H9 (cell line): ENCODE measurements around the gene CHST8. TPM values are rescaled to one million over a fixed set of nuclear protein-coding genes. Genes with fewer than 3 reads are reported as not detected.

Experiments
- DNase-seq: peaks from one replicate; pipeline ENCODE4 v3.0.0-alpha.2; 2017
- H2AFZ ChIP-seq: one replicate; pipeline ENCODE4 v1.6.1; 2013; ENCODE audit warnings: mild to moderate bottlenecking, low read length, control low read depth, moderate library complexity
- H2AK5ac ChIP-seq: 2 replicates; pipeline ENCODE4 v1.6.1; 2013; ENCODE audit warnings: low read length, control low read depth, mixed read lengths; ENCODE audit not compliant: insufficient read length
- H2BK120ac ChIP-seq: one replicate; pipeline ENCODE4 v1.6.1; 2013; ENCODE audit warnings: low read depth, mild to moderate bottlenecking, low read length, control low read depth, inconsistent platforms; ENCODE audit not compliant: poor library complexity, severe bottlenecking
- H2BK12ac ChIP-seq: 2 replicates; pipeline ENCODE4 v1.6.1; 2013; ENCODE audit warnings: low read length, control low read depth, mixed read lengths, low read depth; ENCODE audit not compliant: insufficient read length
- H2BK15ac ChIP-seq: 2 replicates; pipeline ENCODE4 v1.6.1; 2013; ENCODE audit warnings: low read depth, low read length, control low read depth
- H2BK20ac ChIP-seq: one replicate; pipeline ENCODE4 v1.6.1; 2013; ENCODE audit warnings: low read depth, mild to moderate bottlenecking, low read length, control low read depth, inconsistent platforms; ENCODE audit not compliant: poor library complexity, severe bottlenecking
- H2BK5ac ChIP-seq: 2 replicates; pipeline ENCODE4 v1.6.1; 2013; ENCODE audit warnings: low read length, control low read depth, mixed read lengths; ENCODE audit not compliant: insufficient read length
- H3K14ac ChIP-seq: 2 replicates; pipeline ENCODE4 v1.6.1; 2013; ENCODE audit warnings: low read length, control low read depth; ENCODE audit not compliant: insufficient read depth
- H3K18ac ChIP-seq: 2 replicates; pipeline ENCODE4 v1.6.1; 2013; ENCODE audit warnings: low read depth, mild to moderate bottlenecking, mixed read lengths, low read length, control low read depth; ENCODE audit not compliant: insufficient read length
- H3K23ac ChIP-seq: 2 replicates; pipeline ENCODE4 v1.6.1; 2013; ENCODE audit warnings: low read length, control low read depth, mixed read lengths, low read depth; ENCODE audit not compliant: insufficient read length
- H3K23me2 ChIP-seq: 2 replicates; pipeline ENCODE4 v1.6.1; 2013; ENCODE audit warnings: low read depth, mild to moderate bottlenecking, mixed read lengths, low read length, control low read depth; ENCODE audit not compliant: insufficient read length, poor library complexity, severe bottlenecking
- H3K27ac ChIP-seq: 2 replicates; pipeline ENCODE4 v1.5.1; 2013; ENCODE audit warnings: low read length, control low read depth, mixed read lengths, low read depth; ENCODE audit not compliant: insufficient read length
- H3K27me3 ChIP-seq: 2 replicates; pipeline ENCODE4 v1.6.1; 2013; ENCODE audit warnings: low read length, control low read depth, inconsistent platforms; ENCODE audit not compliant: insufficient read depth
- H3K4ac ChIP-seq: 2 replicates; pipeline ENCODE4 v1.6.1; 2013; ENCODE audit warnings: low read depth, mild to moderate bottlenecking, control low read depth, inconsistent platforms, low read length, moderate library complexity
- H3K4me1 ChIP-seq: 2 replicates; pipeline ENCODE4 v1.6.1; 2013; ENCODE audit warnings: low read length, control low read depth, inconsistent platforms; ENCODE audit not compliant: insufficient read depth
- H3K4me2 ChIP-seq: 2 replicates; pipeline ENCODE4 v1.6.1; 2013; ENCODE audit warnings: low read length, control low read depth, mixed read lengths; ENCODE audit not compliant: insufficient read length, insufficient read depth
- H3K56ac ChIP-seq: 2 replicates; pipeline ENCODE4 v1.6.1; 2013; ENCODE audit warnings: low read depth, mild to moderate bottlenecking, mixed read lengths, low read length, control low read depth; ENCODE audit not compliant: insufficient read length
- H3K79me1 ChIP-seq: 2 replicates; pipeline ENCODE4 v1.6.1; 2013; ENCODE audit warnings: low read depth, mild to moderate bottlenecking, moderate library complexity, low read length, control low read depth, inconsistent platforms; ENCODE audit not compliant: insufficient read depth, poor library complexity, severe bottlenecking
- H3K79me2 ChIP-seq: 2 replicates; pipeline ENCODE4 v1.6.1; 2013; ENCODE audit warnings: low read length, control low read depth, inconsistent platforms; ENCODE audit not compliant: insufficient read depth
- H3K9ac ChIP-seq: 2 replicates; pipeline ENCODE4 v1.6.1; 2013; ENCODE audit warnings: low read length, control low read depth, mixed read lengths; ENCODE audit not compliant: insufficient read length; ENCODE audit errors: extremely low read depth
- H3K9me3 ChIP-seq: one replicate; pipeline ENCODE4 v1.6.1; 2013; ENCODE audit warnings: low read depth, low read length, inconsistent platforms; ENCODE audit not compliant: control insufficient read depth
- H3T11ph ChIP-seq: one replicate; pipeline ENCODE4 v1.6.1; 2013; ENCODE audit warnings: mild to moderate bottlenecking, low read length, control low read depth, inconsistent platforms
- H4K20me1 ChIP-seq: one replicate; pipeline ENCODE4 v1.6.1; 2013; ENCODE audit not compliant: control insufficient read depth, insufficient read length, insufficient read depth
- H4K5ac ChIP-seq: 2 replicates; pipeline ENCODE4 v1.6.1; 2013; ENCODE audit warnings: low read depth, mild to moderate bottlenecking, mixed read lengths, low read length, control low read depth; ENCODE audit not compliant: insufficient read length
- H4K8ac ChIP-seq: replicated peaks from 2 replicates; pipeline ENCODE4 v1.6.1; 2013; ENCODE audit warnings: low read length, control low read depth, mixed read lengths, low read depth; ENCODE audit not compliant: insufficient read length
- H4K91ac ChIP-seq: 2 replicates; pipeline ENCODE4 v1.6.1; 2013; ENCODE audit warnings: low read depth, mild to moderate bottlenecking, moderate library complexity, mixed read lengths, low read length, control low read depth; ENCODE audit not compliant: insufficient read length
- H3K27ac Mint-ChIP-seq, 3 experiments: 2 replicates in 2 of 3; 3 replicates in 1 of 3; pipeline ENCODE4 v1.8.0; 2020 to 2021; ENCODE audit warnings: mixed read lengths in 3 of 3, mild to moderate bottlenecking in 1 of 3, moderate library complexity in 1 of 3
- H3K27me3 Mint-ChIP-seq: 2 replicates; pipeline ENCODE4 v1.8.0; 2021; ENCODE audit warnings: low read depth, mild to moderate bottlenecking, moderate library complexity, mixed read lengths
- H3K36me3 Mint-ChIP-seq, 3 experiments: 2 replicates in 2 of 3; 3 replicates in 1 of 3; pipeline ENCODE4 v1.8.0; 2020 to 2021; ENCODE audit warnings: low read depth in 3 of 3, mixed read lengths in 3 of 3; ENCODE audit not compliant: insufficient read depth in 1 of 3
- H3K4me1 Mint-ChIP-seq, 2 experiments: 2 replicates each; pipeline ENCODE4 v1.8.0; 2020; ENCODE audit warnings: mixed read lengths in 2 of 2
- H3K4me3 Mint-ChIP-seq, 2 experiments: 2 replicates in 1 of 2; 3 replicates in 1 of 2; pipeline ENCODE4 v1.8.0; 2020 to 2021; ENCODE audit warnings: mild to moderate bottlenecking in 2 of 2, mixed read lengths in 2 of 2, moderate library complexity in 1 of 2
- H3K9me3 Mint-ChIP-seq, 2 experiments: 2 replicates in 1 of 2; 3 replicates in 1 of 2; pipeline ENCODE4 v1.8.0; 2020; ENCODE audit warnings: mild to moderate bottlenecking in 2 of 2, mixed read lengths in 2 of 2, moderate library complexity in 1 of 2
- CTCF ChIP-seq: fragments of 200-600 bp; sonication (generic); conservative IDR thresholded peaks from 3 replicates; pipeline ENCODE4 v1.8.0; 2021; ENCODE audit warnings: antibody characterized with exemption, mild to moderate bottlenecking
- WGBS: extraction: QIAGEN DNeasy Blood & Tissue Kit; methylation state at CpG from one replicate; pipeline ENCODE4 v1.1.7; 2013; ENCODE audit warnings: missing lambda C conversion rate, low lambda C conversion rate, mixed read lengths; ENCODE audit not compliant: insufficient read length; ENCODE audit errors: extremely low coverage; 5-methylcytosine and 5-hydroxymethylcytosine counted together
- total RNA-seq: library from RNA; stranded (reverse); gene quantifications from 2 replicates; pipeline ENCODE4 v1.2.1, GENCODE V29; 2021

CHST8 gene
- total RNA-seq, 1 experiment from 2014 or later: 5.1 TPM

- no peaks in the 10 kb centered on the region for H3K9me3 ChIP-seq
- H3K27ac ChIP-seq: no peak overlapping the region
- H3K4me1 Mint-ChIP-seq: peaks cover 0 to 3% of the 10 kb centered on the region in 2 experiments; a peak in 1 of 4 replicates
- no peak overlapping the region for H4K8ac ChIP-seq
- no peak overlapping the region for H2BK5ac ChIP-seq
- no peaks in the 10 kb centered on the region for H3K79me1 ChIP-seq
- no peak overlapping the region for H3K4me3 Mint-ChIP-seq
- H3K9me3 Mint-ChIP-seq: no peaks in the 10 kb centered on the region; a peak in 1 of 5 replicates
- no peak overlapping the region for H2AFZ ChIP-seq
- H3K4me2 ChIP-seq: no peak overlapping the region
- no peaks in the 10 kb centered on the region; a peak in 1 of 7 replicates for H3K36me3 Mint-ChIP-seq
- H3K18ac ChIP-seq: no peak overlapping the region
- no peak overlapping the region for H2BK120ac ChIP-seq
- H4K5ac ChIP-seq: no peak overlapping the region
- H3K27ac Mint-ChIP-seq: no peak overlapping the region
- no peak overlapping the region for H4K91ac ChIP-seq
- no peak overlapping the region for H2BK12ac ChIP-seq
- H3K79me2 ChIP-seq: no peaks in the 10 kb centered on the region
- H3K23ac ChIP-seq: no peak overlapping the region
- WGBS: no CpG with 5 or more reads among the region's 26 CpGs
- H2BK20ac ChIP-seq: no peak overlapping the region
- no peak overlapping the region for H2AK5ac ChIP-seq
- no peak overlapping the region for H3K56ac ChIP-seq
- no peak for TF ChIP-seq CTCF
- H3K23me2 ChIP-seq: no peaks in the 10 kb centered on the region
- H3K4me1 ChIP-seq: no peaks in the 10 kb centered on the region
- H3K14ac ChIP-seq: no peak overlapping the region
- H3T11ph ChIP-seq: no peak overlapping the region
- H4K20me1 ChIP-seq: no peaks in the 10 kb centered on the region
- H3K9ac ChIP-seq: no peak overlapping the region
- H2BK15ac ChIP-seq: no peak overlapping the region
- H3K27me3 Mint-ChIP-seq: 0 out of 2 replicates have a peak, but pooled peaks cover 2% of the 10 kb centered on the region
- no peak for DNase-seq
- no peak overlapping the region for H3K4ac ChIP-seq
- H3K27me3 ChIP-seq: no peaks in the 10 kb centered on the region
These were observed 133.6 kb downstream of the CHST8 start for GRCh38 chr19:33755099-33756035.
